Vagina (tissue), 2 donors: ENCODE measurements around the gene OTOS. TPM values are rescaled to one million over a fixed set of nuclear protein-coding genes. Genes with fewer than 3 reads are reported as not detected.

Experiments
- DNase-seq, 2 donors: peaks; one replicate each; pipeline ENCODE4 v3.0.0-alpha.2; 2017; ENCODE audit errors: extremely low spot score in 2 of 2
- H3K27ac ChIP-seq: fragments of 200-600 bp; sonication (generic); one replicate; pipeline ENCODE4 v1.5.1; 2019
- H3K27me3 ChIP-seq: fragments of 200-600 bp; sonication (generic); one replicate; pipeline ENCODE4 v1.5.1; 2019
- H3K36me3 ChIP-seq, 2 donors: fragments of 200-600 bp; sonication (generic); one replicate each; pipeline ENCODE4 v1.5.1; 2017 to 2019
- H3K4me1 ChIP-seq: fragments of 200-600 bp; sonication (generic); one replicate; pipeline ENCODE4 v1.5.1; 2019
- H3K4me3 ChIP-seq, 2 donors: fragments of 200-600 bp; sonication (generic); 1 replicate in 1 of 2; 2 replicates in 1 of 2; pipeline ENCODE4 v1.5.1; 2016 to 2019
- H3K9me3 ChIP-seq: fragments of 200-600 bp; sonication (generic); one replicate; pipeline ENCODE4 v1.5.1; 2019
- POLR2A ChIP-seq, 2 donors: fragments of 450-650 bp; IDR thresholded peaks; one replicate each; pipeline ENCODE4 v1.6.1; 2017; ENCODE audit warnings: antibody characterized with exemption in 2 of 2, mild to moderate bottlenecking in 2 of 2, moderate library complexity in 2 of 2
- POLR2AphosphoS5 ChIP-seq, 2 donors: sonication (generic); formaldehyde crosslinking; IDR thresholded peaks; one replicate each; pipeline ENCODE4 v1.9.0; 2017; ENCODE audit warnings: antibody characterized with exemption in 2 of 2, mild to moderate bottlenecking in 2 of 2, low read depth in 1 of 2; ENCODE audit not compliant: insufficient read depth in 1 of 2
- intact Hi-C: fragments of 100-400 bp; cut with DNase I; formaldehyde crosslinking; loops from one replicate; pipeline ENCODE4 v1.15.1; 2023
- total RNA-seq: library from RNA; depleted of rRNA; stranded (reverse); fragments of >200 nt; gene quantifications from one replicate; pipeline ENCODE4 v1.2.3, GENCODE V29; 2016
- TF ChIP-seq, protein P1 (sequence below), 3 experiments: fragments of 450-650 bp in 2 of 3; fragments of 200-600 bp in 1 of 3; sonication (generic) in 1 of 3; IDR thresholded peaks; one replicate each; pipeline ENCODE4 v1.5.1; 2017 to 2019; ENCODE audit warnings: antibody characterized with exemption in 3 of 3, mild to moderate bottlenecking in 2 of 3, moderate library complexity in 2 of 3

The OTOS gene
- total RNA-seq, 1 donor from 2014 or later = not detected

DNA sequence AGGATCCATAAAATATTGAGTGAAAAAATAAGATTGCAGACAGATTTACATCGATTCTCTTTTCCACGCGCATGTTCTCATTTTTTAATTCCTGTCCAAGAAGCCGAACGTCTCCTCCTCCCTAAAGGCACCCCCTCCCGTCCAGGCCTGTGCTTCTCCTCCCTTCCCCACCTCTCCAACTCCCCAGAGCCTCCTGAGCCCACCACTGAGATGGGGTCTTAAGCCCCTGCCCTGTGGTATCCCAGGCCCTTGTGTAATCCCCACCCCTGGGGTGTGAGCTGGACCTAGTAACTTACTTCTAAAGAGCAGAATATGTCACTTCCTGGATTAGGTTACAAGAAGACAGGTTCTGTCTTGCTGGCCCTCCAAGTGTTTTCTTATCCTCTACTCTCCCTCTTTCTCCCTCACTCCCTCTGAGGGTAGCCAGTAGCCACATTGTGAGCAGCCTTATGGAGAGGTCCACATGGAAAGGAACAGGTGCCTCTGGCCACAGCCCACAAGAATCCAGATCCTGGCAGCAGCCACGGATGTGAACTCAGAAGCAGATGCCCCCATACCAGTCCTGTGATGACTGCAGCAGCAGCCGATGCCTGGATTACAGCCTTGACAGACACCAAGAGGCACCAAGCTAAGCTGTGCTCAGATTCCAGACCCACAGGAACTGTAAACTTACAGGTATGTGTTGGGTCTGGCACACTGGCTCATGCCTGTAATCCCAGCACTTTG lies 39.6 kb upstream of the OTOS start:
- no peak overlapping the region for H3K4me3 ChIP-seq
- no peaks in the 10 kb centered on the region for H3K4me1 ChIP-seq
- intact Hi-C loops = no loop called here
- no peak overlapping the region for H3K27ac ChIP-seq
- H3K36me3 ChIP-seq = no peaks in the 10 kb centered on the region
- TF ChIP-seq POLR2A (IDR thresholded peaks at IDR 0.05) (no peak), POLR2AphosphoS5 (IDR thresholded peaks at IDR 0.05; ENCODE audit: insufficient read depth in 1 of 2, low read depth in 1 of 2) (no peak)
- TF ChIP-seq, protein P1, sequence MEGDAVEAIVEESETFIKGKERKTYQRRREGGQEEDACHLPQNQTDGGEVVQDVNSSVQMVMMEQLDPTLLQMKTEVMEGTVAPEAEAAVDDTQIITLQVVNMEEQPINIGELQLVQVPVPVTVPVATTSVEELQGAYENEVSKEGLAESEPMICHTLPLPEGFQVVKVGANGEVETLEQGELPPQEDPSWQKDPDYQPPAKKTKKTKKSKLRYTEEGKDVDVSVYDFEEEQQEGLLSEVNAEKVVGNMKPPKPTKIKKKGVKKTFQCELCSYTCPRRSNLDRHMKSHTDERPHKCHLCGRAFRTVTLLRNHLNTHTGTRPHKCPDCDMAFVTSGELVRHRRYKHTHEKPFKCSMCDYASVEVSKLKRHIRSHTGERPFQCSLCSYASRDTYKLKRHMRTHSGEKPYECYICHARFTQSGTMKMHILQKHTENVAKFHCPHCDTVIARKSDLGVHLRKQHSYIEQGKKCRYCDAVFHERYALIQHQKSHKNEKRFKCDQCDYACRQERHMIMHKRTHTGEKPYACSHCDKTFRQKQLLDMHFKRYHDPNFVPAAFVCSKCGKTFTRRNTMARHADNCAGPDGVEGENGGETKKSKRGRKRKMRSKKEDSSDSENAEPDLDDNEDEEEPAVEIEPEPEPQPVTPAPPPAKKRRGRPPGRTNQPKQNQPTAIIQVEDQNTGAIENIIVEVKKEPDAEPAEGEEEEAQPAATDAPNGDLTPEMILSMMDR (IDR thresholded peaks at IDR 0.05) = no peak
- DNase-seq = no peak
- H3K27me3 ChIP-seq = no peaks in the 10 kb centered on the region
- H3K9me3 ChIP-seq = no peaks in the 10 kb centered on the region

DNA sequence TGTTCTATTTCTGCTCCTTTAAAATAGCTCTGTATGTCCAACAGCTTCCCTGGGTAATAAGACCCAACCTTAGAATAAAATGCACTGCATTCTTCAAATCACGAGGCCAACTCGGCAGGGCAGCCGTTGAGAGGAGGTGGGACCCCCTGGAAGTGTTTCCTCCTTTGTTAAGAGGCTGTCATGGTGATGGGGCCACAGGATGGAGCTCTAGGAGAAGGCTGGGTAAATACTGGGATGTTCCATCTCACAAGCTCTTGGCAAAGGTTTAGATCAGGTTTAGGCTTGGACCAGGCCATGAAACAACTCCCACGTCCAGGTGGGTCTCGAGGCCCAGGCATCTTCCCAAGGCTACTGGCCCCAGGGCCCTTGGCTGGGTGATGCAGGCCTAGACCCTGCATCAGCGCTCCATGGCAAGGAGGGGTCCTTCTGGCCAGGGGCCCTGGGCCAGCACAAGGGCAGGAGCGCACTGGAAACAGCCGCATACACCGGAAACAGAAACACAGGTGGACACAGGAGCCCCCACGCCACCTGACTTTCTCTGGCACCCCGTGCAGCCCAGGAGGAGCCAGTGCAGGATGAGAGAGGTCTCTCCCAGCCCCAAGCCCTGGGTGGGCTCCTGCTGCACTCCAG lies 38.8 kb upstream of the OTOS start:
- Histone ChIP-seq H3K4me1 (no peaks in the 10 kb centered on the region), H3K9me3 (no peaks in the 10 kb centered on the region), H3K27me3 (no peaks in the 10 kb centered on the region), H3K4me3 (no peak overlapping the region), H3K27ac (no peak overlapping the region), H3K36me3 (no peaks in the 10 kb centered on the region)
- TF ChIP-seq, protein P1 (IDR thresholded peaks at IDR 0.05) = no peak
- TF ChIP-seq POLR2A (IDR thresholded peaks at IDR 0.05) (no peak), POLR2AphosphoS5 (IDR thresholded peaks at IDR 0.05; ENCODE audit: insufficient read depth in 1 of 2, low read depth in 1 of 2) (no peak)
- intact Hi-C loops = no loop called here
- DNase-seq = no peak

DNA sequence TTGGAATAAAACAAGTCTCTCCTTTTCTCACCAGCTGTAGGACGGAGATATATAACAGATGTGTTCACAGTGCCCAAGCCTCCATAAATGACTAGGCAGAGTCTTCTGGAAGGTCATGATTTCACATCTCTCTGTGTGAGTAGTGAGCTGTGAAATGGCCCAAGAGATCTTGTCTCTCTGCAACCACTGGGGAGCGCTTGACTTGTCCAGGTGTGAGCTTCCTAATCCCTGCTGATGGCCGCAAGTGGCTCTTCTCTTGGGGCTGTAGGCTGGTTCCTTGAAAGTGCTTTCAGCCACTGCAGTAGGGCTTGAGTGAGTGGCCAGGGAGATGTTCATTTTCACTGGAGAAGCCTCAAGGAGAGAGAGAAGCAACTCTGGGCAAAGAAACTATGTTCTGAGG lies 38.1 kb upstream of the OTOS start:
- Histone ChIP-seq H3K9me3 (no peaks in the 10 kb centered on the region), H3K4me1 (no peaks in the 10 kb centered on the region), H3K27me3 (no peaks in the 10 kb centered on the region), H3K4me3 (no peak overlapping the region), H3K27ac (no peak overlapping the region), H3K36me3 (no peaks in the 10 kb centered on the region)
- intact Hi-C loops = no loop called here
- TF ChIP-seq, protein P1 (IDR thresholded peaks at IDR 0.05) = no peak
- TF ChIP-seq POLR2A (IDR thresholded peaks at IDR 0.05) = no peak
- no peak for TF ChIP-seq POLR2AphosphoS5 (IDR thresholded peaks at IDR 0.05; ENCODE audit: insufficient read depth in 1 of 2, low read depth in 1 of 2)
- DNase-seq = no peak

DNA sequence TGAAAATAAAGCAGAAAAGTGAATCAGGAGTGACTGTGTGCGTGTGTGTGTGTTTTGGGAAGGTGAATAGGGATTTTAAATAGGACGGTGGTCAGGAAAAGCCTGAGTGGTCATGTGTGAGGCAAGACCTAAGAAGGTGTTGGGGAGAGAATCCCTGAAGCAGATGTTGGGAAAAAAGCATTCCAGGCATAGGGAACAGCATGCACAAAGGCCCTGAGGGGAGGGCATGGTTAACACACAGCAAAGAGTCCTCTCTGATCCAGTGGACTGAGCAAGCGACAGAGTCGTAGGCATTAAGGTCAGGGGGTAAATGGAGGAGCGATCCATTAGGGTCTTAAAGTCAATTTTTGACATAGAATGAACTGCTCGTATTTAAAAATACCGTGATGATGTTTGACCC lies 34.0 kb upstream of the OTOS start:
- H3K4me3 ChIP-seq = no peak overlapping the region
- intact Hi-C loops = no loop called here
- DNase-seq = no peak
- no peaks in the 10 kb centered on the region for H3K9me3 ChIP-seq
- TF ChIP-seq POLR2AphosphoS5 (IDR thresholded peaks at IDR 0.05; ENCODE audit: insufficient read depth in 1 of 2, low read depth in 1 of 2) = no peak
- TF ChIP-seq POLR2A (IDR thresholded peaks at IDR 0.05) = no peak
- TF ChIP-seq, protein P1 (IDR thresholded peaks at IDR 0.05) = no peak
- H3K4me1 ChIP-seq = no peaks in the 10 kb centered on the region
- no peak overlapping the region for H3K27ac ChIP-seq
- H3K36me3 ChIP-seq = no peaks in the 10 kb centered on the region
- H3K27me3 ChIP-seq = no peaks in the 10 kb centered on the region
